Effector CD4-positive, alpha-beta T cell (primary cell): ENCODE results near the gene ZNF501.

Experiments used
- DNase-seq: peaks from one replicate; pipeline ENCODE4 v3.0.0-alpha.2; 2020
- total RNA-seq: gene quantifications from one replicate; lab custom pipeline; 2026; lab: John Stamatoyannopoulos, UW

Gene ZNF501
- 0.94 reads per million for total RNA-seq

GRCh38 chr3:44729384-44729910 lies at the start of gene ZNF501:
Gene ZNF501 (plus strand): TSS chr3:44729635. CDS start chr3:44734422, 4,787 bp downstream.
- peak; percentile 68 for DNase-seq

GRCh38 chr3:44680921-44681455 lies 48.4 kb upstream of the ZNF501 start:
- DNase-seq: no peak

GRCh38 chr3:44682182-44682896 lies 47.1 kb upstream of the ZNF501 start:
- no peak for DNase-seq

- no peak for DNase-seq
Measured at GRCh38 chr3:44685128-44685800, 44.2 kb upstream of the ZNF501 start.

- no peak for DNase-seq
Measured at GRCh38 chr3:44687898-44688297, 41.5 kb upstream of the ZNF501 start.

- DNase-seq: peak; percentile 14
Measured at GRCh38 chr3:44712455-44713075, 16.9 kb upstream of the ZNF501 start, which contains the start of gene ZNF502. Gene ZNF502 (plus strand): TSS chr3:44712660. CDS start chr3:44720262, 7,602 bp downstream.

- no peak for DNase-seq
Measured at GRCh38 chr3:44721231-44722102, 8.0 kb upstream of the ZNF501 start.

- no peak for DNase-seq
Measured at GRCh38 chr3:44722103-44722401, 7.4 kb upstream of the ZNF501 start.

GRCh38 chr3:44734646-44735168 lies 5.3 kb downstream of the ZNF501 start:
- DNase-seq: no peak

- no peak for DNase-seq
Measured at GRCh38 chr3:44761101-44761423, 31.6 kb downstream of the ZNF501 start.

GRCh38 chr3:44761424-44762169 lies 32.2 kb downstream of the ZNF501 start, which contains the start of the genes KIAA1143 and KIF15:
Gene KIAA1143 (minus strand): TSS chr3:44761619. CDS start chr3:44761602, 17 bp downstream.
Gene KIF15 (plus strand): TSS chr3:44761794. CDS start chr3:44761866, 72 bp downstream.
- peak; percentile 96 for DNase-seq

GRCh38 chr3:44762170-44762677 lies 32.8 kb downstream of the ZNF501 start:
- DNase-seq: no peak

- no peak for DNase-seq
Measured at GRCh38 chr3:44762690-44763089, 33.3 kb downstream of the ZNF501 start.

GRCh38 chr3:44764248-44764647 lies 34.8 kb downstream of the ZNF501 start:
- no peak for DNase-seq

- no peak for DNase-seq
Measured at GRCh38 chr3:44771424-44772098, 42.1 kb downstream of the ZNF501 start.

- DNase-seq: no peak
Measured at GRCh38 chr3:44772099-44772442, 42.6 kb downstream of the ZNF501 start.

GRCh38 chr3:44782891-44783290 lies 53.5 kb downstream of the ZNF501 start:
- no peak for DNase-seq
